Activated T-cell treated with anti-CD3 and anti-CD28 coated beads, Interleukin-2, amount 50 U/mL, for 1 hour (primary cell): Measurements from ENCODE around the gene TALDO1.

ENCODE experiments used
- DNase-seq: peaks from one replicate; pipeline ENCODE4 v3.0.0-alpha.2; 2020

Gene TALDO1

DNA sequence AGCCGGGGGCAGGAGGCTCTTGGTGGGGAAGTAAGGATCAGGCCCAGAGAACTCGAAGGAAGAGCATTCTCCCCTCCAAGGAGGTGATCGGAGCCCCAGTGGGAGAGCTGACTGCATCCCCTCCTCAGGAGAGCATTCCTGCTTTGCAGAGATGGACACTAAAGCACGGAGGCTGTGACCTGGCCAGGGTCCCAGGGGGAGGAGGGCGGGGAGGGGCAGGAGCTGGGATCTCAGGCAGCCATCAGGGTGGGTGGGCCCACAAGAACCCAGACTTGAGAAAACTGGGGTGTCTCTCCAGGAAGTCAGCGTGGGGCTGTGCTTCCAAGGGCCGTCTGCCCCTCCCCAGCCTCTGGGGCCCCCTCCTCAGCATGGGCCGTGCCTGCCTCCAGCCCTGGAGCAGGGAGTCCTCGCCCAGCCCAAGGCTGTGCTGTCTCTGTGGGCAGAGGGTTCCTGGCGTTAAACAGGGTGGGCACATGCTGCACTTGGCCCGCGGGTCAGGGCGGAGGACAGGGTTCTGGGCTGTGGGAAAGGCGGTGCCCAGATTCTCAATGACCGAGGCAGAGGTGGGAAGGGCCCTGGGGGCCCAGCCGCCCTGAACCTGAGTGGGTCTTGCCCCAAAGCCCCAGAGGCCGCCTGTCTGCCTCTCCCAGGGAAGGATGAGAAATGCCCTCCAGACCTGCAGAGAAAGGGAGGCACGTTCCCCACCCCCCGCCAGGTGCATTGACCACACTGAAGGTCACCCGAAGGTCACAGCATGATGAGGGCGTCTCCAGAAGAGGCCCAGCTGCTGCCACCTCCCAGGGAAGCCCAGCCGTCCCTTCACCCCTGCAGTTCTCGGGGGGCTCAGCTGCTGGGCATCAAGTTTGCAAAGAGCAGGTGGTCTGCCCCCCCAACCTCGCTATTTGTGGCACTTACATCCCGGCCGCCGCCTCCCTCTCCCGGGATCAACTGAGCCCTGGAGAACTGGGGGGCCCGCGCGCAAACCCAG lies 42.0 kb downstream of the TALDO1 start:
- no peak for DNase-seq

DNA sequence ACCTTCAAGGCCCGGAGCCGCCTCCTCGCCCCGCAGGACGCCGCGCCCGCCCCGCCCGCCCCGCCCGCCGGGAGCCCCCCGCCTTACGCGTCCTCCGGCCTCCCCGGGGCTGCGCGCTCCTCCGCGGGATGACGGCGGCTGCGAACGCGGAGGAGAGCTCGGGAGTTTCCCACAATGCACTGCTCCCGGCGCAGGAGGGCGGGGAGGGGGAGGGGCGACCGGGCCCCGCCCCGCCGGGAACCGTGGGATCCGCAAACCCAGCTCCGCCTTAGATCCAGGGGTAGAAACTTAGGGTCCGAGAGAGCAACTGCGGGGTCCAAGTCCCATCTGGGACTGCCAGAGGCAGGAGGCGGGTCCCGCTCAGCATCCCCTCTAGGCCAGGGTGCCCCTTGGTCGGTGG lies 42.7 kb downstream of the TALDO1 start, which contains the start of gene CEND1:
TSS of gene CEND1 (minus strand) at position 148 of the 400 bp plus-strand sequence. CDS start 1,514 bp downstream, outside the sequence.
- peak; percentile 53 for DNase-seq

DNA sequence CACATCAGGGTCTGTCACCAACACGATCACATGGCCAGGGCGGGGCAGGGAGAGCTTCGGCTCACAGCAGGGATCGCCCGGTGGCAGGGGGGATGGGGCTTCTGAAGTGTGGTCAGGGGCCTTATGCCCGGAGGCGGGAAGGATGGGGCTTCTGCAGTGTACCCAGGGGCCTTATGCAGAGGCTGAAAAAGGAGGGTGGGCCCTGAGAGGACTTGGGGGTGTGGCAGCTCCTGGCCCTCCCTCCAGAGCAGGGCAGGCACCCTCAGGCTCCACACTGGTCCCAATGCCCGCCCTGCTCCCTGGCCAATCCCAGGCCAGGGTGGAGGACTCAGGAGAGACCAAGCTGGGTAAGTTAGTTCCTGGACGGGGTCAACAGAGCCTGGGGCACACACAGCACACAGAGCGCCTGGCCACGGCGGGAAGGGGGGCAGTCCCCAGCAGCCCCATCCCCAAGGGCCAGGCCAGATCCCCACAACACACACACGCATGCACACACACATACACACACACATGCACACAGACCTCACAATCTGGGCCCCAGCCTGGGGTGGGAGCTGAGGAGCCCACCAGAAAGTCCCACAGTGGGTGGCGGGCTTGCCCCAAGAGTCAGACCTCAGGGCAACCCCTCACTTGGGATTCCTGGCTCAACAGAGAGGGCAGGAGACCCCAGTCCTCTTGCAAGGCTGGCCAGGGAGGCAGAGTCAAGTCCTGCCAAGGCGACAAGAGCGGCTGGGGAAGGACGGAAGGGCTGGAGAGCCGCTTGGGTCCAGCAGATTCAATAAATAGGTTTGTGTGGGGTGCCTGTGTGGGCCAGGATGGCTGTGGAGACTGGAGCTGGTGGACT lies 43.7 kb downstream of the TALDO1 start:
- DNase-seq: no peak

DNA sequence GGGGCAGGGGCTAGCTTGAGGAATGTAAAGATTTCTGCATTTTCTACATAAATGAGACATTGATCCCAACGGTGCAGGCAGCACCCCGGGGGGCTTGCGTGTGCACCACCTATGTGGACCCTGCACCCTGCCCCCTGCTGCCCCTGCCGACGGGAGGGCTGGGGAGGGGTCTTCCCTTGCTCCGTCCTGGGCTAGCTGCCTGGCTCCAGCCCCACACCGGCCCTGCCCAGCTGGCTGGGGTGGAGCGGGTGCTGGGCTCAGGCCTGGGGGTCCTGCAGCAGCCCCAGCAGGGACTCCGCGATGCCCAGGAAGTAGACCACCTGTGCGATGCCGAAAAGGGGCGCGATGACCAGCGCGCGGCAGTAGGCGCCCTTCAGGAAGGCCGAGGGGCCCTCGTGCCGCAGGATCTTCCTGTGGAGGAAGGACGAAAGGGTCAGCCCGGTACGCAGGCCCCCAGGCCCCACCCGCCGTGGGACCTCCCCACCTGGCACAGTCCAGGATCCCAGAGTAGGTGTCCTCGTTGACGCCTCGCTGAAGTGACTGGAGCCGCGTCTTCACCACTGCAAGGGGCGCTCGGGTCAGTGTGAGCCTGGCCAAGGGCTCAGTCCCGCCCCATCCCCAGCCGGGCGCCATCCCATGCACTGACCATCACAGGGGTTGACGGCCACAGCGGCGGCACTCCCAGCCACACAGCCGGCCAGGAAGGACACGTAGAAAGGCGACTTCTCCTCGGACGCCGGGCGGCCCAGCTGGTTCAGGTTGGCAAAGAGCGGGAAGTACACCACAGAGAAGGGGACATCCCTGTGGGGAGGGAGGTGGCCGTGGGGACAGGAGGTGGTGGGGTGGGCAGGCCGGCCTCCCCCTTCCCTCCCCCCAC lies 44.6 kb downstream of the TALDO1 start:
- DNase-seq: no peak

DNA sequence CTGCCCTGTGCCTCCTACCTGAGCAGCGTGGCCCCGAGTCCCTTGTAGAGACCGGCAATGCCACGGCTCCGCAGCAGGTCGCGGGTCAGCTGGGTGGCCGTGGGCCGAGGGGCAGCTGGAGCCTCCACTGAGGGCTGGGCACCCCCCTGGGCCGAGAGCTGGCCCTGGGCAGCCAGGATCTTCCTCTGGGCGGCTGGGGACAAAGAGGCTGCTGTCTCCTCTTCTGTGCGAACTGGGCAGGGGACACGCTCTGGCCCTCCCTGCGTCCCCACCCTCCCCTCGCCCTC lies 45.2 kb downstream of the TALDO1 start:
- no peak for DNase-seq

DNA sequence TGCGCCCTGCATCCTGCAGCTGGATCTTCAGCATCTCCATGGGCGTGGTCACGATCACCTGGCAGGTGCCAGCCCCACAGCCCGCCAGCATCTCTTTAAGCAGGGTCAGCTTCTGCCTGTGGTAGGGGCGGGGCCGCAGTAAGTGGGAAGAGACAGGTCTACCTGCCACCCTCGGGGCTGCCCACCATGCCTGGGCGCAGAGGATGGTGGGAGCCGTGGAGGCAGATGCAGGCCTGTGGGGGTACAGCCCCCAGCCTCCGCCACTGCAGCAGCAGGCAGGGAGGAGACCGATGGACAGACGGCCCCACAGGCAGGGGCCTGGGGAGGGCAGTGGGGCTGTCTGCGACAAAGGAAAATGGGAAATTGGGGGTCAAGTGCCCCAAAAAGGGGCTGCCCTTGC lies 45.6 kb downstream of the TALDO1 start:
- DNase-seq: no peak

DNA sequence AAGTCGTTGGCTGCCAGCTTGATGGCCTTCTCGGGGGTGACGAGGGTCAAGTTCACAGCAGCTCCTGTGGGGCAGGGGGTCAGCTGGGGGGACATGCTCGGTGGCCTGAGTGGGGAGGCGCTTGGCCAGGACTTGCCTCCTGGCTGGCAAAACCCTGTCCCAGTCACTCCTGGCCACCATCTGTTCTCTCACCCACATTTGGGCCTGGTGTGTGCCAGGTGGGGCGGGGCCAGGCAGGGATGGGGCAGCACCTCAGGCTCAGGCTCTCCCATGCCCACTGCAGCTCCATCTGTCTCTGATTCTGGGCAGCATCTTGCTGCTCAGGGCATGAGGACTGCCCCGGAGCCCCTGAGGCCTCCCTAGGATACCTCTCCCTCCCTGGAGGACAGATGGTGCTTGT lies 46.3 kb downstream of the TALDO1 start:
- no peak for DNase-seq

DNA sequence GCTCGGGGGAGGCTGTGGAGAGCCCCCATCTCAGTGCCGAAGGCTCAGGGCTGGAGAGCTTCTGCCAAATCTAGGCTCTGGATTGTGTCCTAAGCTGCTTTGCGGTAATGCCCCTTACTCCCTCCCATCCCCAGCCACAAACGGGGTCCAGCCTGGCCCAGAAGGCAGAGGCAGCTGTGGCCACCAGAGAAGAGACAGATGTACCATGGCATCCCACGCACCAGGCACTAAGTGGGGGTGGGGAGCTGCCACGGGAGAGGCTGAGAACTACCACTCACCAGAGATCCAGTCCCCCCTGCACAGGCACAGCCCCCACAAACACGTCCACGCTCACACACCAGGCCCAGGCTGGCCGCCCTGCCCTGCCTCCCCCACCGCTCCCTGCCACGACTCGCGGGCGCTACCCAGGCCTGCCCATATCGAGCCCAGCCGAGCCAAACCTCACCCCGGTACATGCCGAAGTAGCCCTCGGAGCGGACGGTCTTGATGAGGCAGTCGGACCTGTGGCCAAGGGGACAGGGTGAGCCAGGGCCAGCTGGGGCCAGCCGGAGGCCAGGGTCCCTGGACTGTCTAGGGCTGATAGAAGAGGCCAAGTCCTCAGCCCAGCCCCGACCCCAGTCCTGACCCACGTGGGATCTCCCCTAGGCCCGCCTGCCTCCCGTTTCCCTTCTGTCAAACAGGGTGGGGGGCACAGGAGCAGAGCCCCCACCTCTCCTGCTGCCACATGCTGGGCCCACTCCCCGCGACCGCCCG lies 46.9 kb downstream of the TALDO1 start:
- DNase-seq: no peak

DNA sequence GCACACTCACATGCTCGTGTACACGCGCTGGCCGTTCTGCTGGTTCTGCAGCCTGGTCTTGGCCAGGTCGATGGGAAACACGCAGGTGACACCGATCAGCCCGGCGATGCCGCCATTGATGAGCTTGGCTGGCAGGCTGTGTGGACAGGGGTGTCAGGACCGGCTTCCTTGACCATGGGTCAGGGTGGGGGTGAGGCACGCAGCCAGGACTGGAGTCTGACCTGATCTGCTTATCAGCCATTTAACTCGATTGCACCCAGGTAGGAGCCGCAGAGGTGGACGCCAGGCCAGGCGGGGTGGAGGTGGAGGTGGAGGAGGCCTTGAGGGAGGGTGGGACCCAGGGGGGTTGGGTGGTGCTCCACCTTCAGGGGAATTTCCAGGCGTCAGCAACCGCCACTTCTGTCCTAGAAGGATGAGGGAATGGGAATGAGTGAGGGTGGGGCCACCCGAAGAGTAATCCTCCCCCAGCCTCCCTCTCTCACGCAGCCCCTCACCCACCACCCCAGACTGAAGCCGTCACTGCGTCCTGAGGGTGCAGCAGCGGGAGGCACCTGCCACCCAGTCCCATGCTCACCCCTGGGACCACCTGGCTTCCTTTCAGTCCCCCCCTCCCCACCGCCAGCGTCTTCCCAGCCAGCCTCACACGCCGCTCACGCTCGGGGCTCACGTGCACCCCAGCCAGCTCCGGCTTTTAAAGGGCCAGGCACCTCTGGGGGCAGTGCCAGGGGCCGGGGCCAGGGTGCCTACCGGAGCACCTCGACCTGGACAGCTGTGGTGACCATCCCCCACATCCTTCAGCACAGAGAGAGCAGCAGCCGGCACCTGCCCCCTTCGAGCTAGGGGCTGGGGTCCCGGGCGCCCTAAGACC lies 47.7 kb downstream of the TALDO1 start:
- DNase-seq: no peak

DNA sequence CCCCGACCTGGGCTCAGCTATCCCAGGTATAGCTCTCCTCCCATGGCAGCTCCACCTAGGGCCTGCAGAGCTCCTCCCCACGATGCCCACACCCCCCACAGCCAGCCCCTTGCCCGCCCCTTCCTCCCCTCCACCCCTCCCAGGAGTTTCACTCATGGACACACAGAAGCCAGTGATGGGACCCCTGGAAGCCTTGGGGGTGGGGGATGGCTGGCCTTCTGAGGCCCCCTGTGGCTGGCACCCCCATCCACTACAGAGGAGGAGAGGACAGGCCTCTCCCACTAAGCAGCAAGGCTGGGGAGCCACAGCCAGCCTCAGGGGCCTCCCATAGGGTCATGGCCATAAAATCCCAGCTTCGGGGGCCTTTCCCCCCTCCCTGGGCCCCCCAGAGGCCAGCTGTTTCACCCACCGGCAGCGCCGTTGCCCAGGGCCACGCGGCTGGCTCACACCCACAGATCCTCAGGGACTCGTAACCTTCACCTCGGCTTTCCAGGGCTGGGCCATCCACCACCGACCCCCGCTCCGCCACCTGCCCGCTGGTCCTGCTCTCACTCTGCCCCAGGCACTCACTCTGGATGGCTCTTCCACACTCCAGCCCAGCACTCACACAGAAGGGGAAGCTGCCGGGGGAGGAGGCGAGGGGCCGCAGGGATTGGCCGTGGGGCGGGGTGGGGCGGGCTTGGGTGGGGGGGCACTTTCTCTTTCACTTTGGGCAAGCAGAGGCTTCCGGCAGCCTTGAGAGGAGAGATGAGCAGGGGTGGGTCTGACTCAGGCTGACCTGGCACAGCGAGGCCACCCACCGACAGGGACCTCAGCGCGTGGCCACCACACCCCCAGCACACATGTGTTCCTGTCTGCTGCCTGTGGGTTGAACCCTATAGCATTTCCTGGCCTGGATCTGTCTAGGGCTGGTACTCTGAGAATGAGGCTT lies 48.6 kb downstream of the TALDO1 start:
- peak; percentile 69 for DNase-seq

DNA sequence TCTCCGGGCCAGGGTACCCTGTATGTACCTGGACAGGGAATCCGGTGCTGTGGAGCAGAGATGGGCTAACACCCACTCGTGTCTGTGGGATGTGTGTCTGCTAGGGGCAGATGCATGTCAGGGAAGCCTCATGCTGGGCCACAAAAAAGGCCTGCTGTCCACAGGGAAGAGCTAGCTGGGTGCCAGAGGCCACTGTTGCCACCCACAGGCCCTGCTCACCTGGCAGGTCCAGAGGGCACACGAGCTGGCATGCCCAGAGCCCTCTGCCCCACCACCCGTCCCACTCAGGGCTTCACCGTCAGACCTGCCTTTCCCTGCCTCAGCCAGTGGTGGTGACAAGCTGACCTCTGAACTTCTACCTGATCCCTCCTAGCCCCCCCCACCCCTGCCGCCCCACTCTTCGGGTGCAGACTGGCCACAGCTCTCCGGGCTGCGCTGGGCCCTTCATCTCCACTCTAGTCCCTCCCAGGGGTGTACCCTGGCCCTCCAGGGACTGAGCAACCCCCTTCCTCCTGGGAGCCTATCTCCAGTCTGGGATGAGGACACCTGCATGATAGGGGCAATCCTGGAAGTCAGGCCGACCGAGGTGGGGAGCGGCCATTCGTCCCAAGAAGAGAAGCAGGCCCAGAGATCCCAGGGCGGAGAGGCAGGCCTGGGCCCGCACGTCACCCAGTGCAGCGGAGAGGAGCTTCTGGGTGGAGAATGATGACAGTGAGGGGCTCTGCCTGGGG lies 49.5 kb downstream of the TALDO1 start:
- DNase-seq: no peak

DNA sequence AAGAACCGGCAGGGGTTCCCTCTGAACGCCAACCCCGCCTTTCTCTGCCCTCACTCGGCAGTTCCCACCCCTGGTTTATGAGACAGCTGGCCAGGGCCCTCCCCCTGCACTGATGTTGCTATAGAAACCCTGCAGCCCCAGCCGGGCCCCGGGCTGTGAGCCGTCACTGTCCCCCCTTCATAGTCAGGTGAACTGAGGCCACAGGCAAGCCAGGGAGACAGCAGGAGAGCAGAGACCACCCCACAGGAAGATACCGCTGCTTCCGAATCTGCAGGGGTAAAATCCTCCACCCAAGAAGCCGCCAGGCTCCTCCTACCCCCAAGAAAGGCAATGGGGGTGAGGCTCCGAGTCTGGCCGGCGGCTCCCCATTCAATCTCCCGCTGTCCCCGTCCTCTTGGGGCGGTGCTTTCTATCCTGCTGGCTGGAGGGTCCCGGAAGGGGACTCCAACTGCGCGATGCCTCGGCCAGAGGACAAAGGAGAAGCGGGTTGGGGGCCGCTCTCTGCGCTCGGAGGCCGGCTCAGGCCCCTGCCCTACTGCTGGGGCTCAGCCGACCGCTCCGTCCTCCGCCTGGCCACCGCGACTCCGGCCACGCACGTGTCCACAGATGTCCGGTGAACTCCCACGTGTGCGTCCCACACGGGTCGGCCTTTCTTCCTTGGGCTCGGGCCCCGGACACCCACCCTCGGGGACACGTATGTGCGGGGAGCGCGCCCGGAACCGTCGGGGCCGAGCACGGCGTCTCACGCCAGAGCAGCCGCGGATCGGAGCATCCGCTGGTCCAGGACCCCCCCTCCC lies 50.2 kb downstream of the TALDO1 start:
- DNase-seq: peak; percentile 75

DNA sequence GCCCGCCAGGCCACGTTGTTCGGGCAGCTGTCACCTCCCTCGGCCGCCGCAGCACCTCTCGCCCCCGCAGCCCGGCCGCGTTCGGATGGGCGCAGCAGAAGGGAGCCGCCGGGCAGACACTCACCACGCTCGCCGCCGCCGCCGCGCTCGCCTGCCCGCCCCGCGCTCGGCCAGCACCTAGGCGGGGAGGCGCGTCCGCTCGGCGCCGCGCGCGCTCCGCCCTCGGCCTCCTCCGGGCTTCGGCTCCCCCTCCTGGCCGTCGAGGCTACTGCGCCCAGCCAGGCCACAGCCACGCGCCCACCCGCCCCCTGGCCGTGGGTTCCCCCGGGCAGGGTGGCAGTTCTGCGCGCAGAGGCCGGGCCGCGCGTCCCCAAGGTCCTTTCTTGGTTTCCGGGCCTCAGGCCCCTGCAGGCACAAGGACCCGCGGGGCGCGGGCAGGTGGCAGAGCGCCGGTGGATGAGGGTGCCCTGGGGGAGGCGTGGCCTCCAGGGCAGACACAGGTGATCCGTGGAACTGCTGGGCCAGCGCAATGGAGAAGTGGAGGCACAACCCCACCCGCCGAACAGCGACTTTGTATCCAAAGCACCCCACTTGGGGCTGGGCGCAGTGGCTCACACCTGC lies 50.9 kb downstream of the TALDO1 start, which contains the start of gene SLC25A22:
TSS of gene SLC25A22 (minus strand) at position 189 of the 621 bp plus-strand sequence. CDS start 3,275 bp downstream, outside the sequence.
- DNase-seq: peak; percentile 90

DNA sequence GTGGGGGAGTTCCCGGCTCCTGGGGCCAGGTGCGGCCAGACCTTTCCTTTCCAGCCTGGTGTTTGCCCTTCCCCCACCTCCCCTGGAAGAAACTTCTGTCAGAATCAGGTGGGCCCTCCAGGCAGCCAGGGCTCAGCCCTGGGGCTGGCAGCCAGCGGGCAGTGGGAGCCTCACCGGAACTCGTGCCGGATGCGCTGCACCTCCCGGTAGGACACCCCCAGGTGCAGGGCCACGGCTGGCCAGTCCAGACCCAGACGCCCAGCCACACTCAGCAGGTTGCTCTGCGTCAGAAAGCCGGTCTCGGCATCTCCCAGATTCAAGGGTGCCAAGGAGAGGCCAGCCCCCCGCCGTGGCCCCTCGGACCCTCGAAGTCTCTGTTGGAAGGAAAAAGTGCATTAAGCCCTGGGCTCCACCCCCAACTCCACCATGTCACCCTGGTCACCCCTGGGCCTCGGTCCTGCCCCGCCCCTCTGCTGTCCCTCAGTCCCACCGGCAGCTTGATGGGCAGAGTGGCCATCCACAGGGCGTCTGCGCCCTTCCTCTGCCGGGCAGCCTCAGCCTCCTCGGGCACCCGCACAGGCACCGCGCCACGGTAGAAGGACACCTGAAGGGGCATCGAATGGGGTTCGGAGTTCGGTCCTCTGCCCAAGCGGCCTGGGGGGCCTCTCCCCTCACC lies 52.5 kb downstream of the TALDO1 start:
- DNase-seq: no peak

DNA sequence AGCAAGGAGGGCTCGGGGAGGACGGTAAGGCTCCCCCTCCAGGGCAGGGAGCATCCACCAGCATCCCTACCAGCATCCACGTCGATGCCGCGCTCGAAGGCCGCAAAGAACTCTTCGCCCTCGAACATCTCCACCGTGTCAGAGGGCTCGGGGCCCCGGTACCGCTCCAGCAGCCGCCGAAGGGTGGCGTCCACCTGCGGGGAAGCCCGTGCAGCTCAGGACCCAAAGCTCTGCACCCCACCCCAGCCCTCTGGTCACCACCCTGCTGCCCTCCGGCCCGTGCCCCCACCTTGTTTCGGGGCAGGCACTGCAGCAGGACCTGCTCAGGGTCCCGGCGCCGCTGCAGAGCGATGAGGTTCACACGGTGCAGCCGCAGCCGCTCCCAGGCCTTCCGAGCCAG lies 53.2 kb downstream of the TALDO1 start:
- no peak for DNase-seq

DNA sequence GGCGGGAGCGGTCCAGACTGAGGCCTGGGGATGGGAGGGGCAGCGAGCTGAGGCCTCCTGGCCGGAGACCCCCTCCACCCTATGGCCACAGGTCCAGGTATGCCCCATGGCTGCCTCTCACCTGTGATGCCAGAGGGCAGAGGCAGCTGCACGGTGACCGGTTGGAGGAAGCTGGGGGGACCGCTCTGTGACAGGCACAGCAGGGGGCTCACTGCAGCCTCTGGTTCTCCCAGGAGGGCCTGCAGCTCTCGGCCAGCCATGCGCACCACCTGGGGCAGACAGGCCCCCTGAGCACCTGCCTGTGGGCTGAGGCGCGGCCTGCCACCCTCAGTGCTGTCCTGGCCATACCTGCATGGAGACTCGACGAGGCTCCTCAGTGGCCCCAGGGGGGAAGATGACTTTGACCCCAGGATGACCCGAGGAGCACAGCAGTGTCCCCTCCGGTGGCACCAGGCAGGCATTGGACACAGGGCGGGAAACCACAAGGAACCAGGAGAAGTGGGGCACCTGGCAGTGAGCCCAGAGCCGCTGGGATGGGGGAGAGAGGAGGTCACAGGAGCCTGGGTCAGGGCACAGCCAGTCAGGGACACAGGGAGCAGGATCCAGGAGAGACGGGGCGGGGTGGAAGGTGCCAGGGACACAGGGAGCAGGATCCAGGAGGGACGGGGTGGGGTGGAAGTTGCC lies 54.0 kb downstream of the TALDO1 start:
- no peak for DNase-seq
